ENCODE data around the gene CRB1. TPM values are rescaled to one million over a fixed set of nuclear protein-coding genes. Genes with fewer than 3 reads are reported as not detected.

The CRB1 gene
- total RNA-seq, 4 donors from 2014 or later = 0.44 to 2.5 (median 1.0) TPM

GRCh38 chr1:197515421-197515820, 247.4 kb downstream of the CRB1 start:
- H3K9me3 ChIP-seq = no peaks in the 10 kb centered on the region
- no peaks in the 10 kb centered on the region for H3K27me3 ChIP-seq
- H3K36me3 ChIP-seq = no peaks in the 10 kb centered on the region
- intact Hi-C loops (cut with DNase I; ENCODE audit: low total_unique reads) = no loop called here
- no peak overlapping the region for H3K4me3 ChIP-seq
- no peak overlapping the region for H3K27ac ChIP-seq
- TF ChIP-seq POLR2A (IDR thresholded peaks at IDR 0.05) = no peak
- TF ChIP-seq, protein P1, sequence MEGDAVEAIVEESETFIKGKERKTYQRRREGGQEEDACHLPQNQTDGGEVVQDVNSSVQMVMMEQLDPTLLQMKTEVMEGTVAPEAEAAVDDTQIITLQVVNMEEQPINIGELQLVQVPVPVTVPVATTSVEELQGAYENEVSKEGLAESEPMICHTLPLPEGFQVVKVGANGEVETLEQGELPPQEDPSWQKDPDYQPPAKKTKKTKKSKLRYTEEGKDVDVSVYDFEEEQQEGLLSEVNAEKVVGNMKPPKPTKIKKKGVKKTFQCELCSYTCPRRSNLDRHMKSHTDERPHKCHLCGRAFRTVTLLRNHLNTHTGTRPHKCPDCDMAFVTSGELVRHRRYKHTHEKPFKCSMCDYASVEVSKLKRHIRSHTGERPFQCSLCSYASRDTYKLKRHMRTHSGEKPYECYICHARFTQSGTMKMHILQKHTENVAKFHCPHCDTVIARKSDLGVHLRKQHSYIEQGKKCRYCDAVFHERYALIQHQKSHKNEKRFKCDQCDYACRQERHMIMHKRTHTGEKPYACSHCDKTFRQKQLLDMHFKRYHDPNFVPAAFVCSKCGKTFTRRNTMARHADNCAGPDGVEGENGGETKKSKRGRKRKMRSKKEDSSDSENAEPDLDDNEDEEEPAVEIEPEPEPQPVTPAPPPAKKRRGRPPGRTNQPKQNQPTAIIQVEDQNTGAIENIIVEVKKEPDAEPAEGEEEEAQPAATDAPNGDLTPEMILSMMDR (IDR thresholded peaks at IDR 0.05 in 4 of 5, conservative IDR thresholded peaks at IDR 0.05 in 1 of 5) = no peak
- ATAC-seq (no peak), DNase-seq (no peak)
- in situ Hi-C loops (cut with MboI; ENCODE audit: low sequenced_read_pairs in 4 of 4) = no loop called here
- no peaks in the 10 kb centered on the region for H3K4me1 ChIP-seq

DNA sequence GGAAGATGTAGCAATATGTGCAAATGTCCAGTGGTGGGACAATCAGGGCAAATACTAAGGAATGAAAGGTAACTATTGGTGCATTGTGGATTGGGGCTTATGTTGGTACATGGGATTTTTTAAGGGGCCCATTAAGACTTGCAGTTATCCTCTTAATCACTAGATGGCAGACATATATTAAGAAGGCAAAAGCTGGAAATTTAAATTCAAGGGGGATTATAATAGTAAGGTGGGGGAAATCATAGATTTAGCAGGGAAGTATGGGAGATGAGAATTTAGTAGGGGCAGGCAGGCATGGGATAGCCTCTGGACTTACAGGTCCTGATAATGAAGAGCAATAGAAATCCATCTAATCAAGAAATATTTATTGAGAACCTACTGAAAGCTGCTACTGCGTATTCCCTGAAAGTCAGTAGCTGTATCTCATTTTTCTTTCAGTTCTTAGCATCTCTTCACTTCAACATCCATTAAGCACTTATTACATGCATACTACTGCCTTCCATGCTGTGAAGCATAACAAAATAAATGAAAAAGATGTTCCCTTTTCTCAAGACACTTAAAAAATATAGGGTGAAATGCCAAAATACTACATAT, 251.8 kb downstream of the CRB1 start:
- H3K9me3 ChIP-seq = no peaks in the 10 kb centered on the region
- H3K4me1 ChIP-seq = no peaks in the 10 kb centered on the region
- ATAC-seq = no peak
- H3K36me3 ChIP-seq = no peaks in the 10 kb centered on the region
- in situ Hi-C loops (cut with MboI; ENCODE audit: low sequenced_read_pairs in 4 of 4) = loop anchor here in 1 of 4 donors (10.0 kb wide), 1 partner anchor 405 kb away; no protein-coding TSS in a partner anchor
- H3K4me3 ChIP-seq = no peak overlapping the region
- intact Hi-C loops (cut with DNase I; ENCODE audit: low total_unique reads) = loop anchor here (5.0 kb wide), 1 partner anchor 942 kb away; no protein-coding TSS in a partner anchor
- H3K27ac ChIP-seq = no peak overlapping the region
- no peaks in the 10 kb centered on the region for H3K27me3 ChIP-seq
- TF ChIP-seq, protein P1 (IDR thresholded peaks at IDR 0.05 in 4 of 5, conservative IDR thresholded peaks at IDR 0.05 in 1 of 5) = peak in 1 of 5 experiments; percentile 17
- no peak for TF ChIP-seq POLR2A (IDR thresholded peaks at IDR 0.05)
- no peak for DNase-seq

DNA sequence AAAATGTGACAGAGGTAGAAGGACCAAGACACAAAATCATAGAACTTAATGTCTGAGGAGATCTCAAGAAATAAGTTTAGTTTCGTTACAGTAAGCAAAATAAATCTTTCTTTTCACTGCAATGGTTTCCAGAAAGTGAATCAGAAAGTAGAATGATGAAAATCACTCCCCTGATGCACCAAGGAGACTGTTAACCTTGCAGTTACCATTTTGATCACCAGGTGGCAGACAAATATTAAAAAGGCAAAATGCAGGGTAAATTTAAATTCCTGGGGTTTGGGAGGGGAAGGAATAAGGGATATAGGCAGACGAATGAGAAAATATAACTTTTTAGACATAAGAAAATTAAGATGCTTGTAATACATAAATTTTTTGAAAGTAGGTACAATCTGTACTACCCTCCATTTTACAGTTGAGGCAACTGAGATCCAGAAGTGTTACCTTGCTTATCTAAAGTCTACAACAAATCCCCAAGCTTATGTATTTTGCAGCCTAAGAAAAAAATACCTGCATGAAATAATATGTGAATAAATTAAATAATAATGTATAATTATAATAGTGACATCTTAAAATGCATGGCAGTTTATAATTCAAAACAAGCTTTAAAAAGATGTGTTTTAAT, 253.2 kb downstream of the CRB1 start:
- no peak overlapping the region for H3K4me3 ChIP-seq
- intact Hi-C loops (cut with DNase I; ENCODE audit: low total_unique reads) = loop anchor here (5.0 kb wide), 1 partner anchor 941 kb away; no protein-coding TSS in a partner anchor
- in situ Hi-C loops (cut with MboI; ENCODE audit: low sequenced_read_pairs in 4 of 4) = loop anchor here in 1 of 4 donors (10.0 kb wide), 1 partner anchor 404 kb away; no protein-coding TSS in a partner anchor
- H3K4me1 ChIP-seq = no peaks in the 10 kb centered on the region
- H3K27ac ChIP-seq = no peak overlapping the region
- ATAC-seq = no peak
- H3K9me3 ChIP-seq = no peaks in the 10 kb centered on the region
- no peaks in the 10 kb centered on the region for H3K36me3 ChIP-seq
- DNase-seq = no peak
- no peak for TF ChIP-seq POLR2A (IDR thresholded peaks at IDR 0.05)
- TF ChIP-seq, protein P1 (IDR thresholded peaks at IDR 0.05 in 4 of 5, conservative IDR thresholded peaks at IDR 0.05 in 1 of 5) = peak in 2 of 5 experiments; percentile 23 to 48
- no peaks in the 10 kb centered on the region for H3K27me3 ChIP-seq

- intact Hi-C loops (cut with DNase I; ENCODE audit: low total_unique reads) = loop anchor here (5.0 kb wide), 1 partner anchor 395 kb away; no protein-coding TSS in a partner anchor
- Histone ChIP-seq H3K27ac (no peak overlapping the region), H3K27me3 (no peaks in the 10 kb centered on the region), H3K4me1 (no peaks in the 10 kb centered on the region), H3K36me3 (no peaks in the 10 kb centered on the region), H3K9me3 (no peaks in the 10 kb centered on the region), H3K4me3 (no peak overlapping the region)
- DNase-seq (no peak), ATAC-seq (no peak)
- in situ Hi-C loops (cut with MboI; ENCODE audit: low sequenced_read_pairs in 4 of 4) = loop anchor here in 2 of 4 donors (5.0 to 10.0 kb wide), 2 partner anchors 395 to 398 kb away; no protein-coding TSS in a partner anchor
- TF ChIP-seq POLR2A (IDR thresholded peaks at IDR 0.05) = no peak
- TF ChIP-seq, protein P1 (IDR thresholded peaks at IDR 0.05 in 4 of 5, conservative IDR thresholded peaks at IDR 0.05 in 1 of 5) = peak; percentile 33 to 77 (median 47)
These were observed 258.8 kb downstream of the CRB1 start for GRCh38 chr1:197526736-197527371.

Other genes starting within 250 kb of the CRB1 start
- gene F13B, start 201.0 kb upstream of the CRB1 start, total RNA-seq = not detected
- gene ASPM, start 121.6 kb upstream of the CRB1 start, total RNA-seq = under 1 TPM; 0.05 to 0.52 (median 0.26) TPM
- gene ZBTB41, start 67.0 kb upstream of the CRB1 start, total RNA-seq = 10 to 100 TPM in 2 of 4 donors, 1 to 10 TPM in 2; 6.9 to 14.2 (median 10.9) TPM